Fibroblast of mammary gland (primary cell): ENCODE data around the gene PPFIA2.
A peak's percentile ranks its signal among the peaks of the same experiment; 100 is the strongest.

Experiments used
- DNase-seq: peaks from one replicate; pipeline ENCODE4 v3.0.0-alpha.2; 2010; ENCODE audit warnings: low read depth
- H3K4me3 ChIP-seq: 2 replicates; pipeline ENCODE4 v1.5.1; 2011; ENCODE audit warnings: low read depth, mild to moderate bottlenecking, low read length, moderate library complexity; ENCODE audit not compliant: control insufficient read depth
- TF ChIP-seq, protein P1 (sequence below): conservative IDR thresholded peaks from 2 replicates; pipeline ENCODE4 v1.5.1; 2011; ENCODE audit warnings: low read depth, low read length, inconsistent platforms; ENCODE audit not compliant: control insufficient read depth, insufficient read depth

PPFIA2 gene

GRCh38 chr12:81778719-81779118, 19.6 kb upstream of the PPFIA2 start:
- no peak for DNase-seq
- H3K4me3 ChIP-seq, result no peak overlapping the region

DNA sequence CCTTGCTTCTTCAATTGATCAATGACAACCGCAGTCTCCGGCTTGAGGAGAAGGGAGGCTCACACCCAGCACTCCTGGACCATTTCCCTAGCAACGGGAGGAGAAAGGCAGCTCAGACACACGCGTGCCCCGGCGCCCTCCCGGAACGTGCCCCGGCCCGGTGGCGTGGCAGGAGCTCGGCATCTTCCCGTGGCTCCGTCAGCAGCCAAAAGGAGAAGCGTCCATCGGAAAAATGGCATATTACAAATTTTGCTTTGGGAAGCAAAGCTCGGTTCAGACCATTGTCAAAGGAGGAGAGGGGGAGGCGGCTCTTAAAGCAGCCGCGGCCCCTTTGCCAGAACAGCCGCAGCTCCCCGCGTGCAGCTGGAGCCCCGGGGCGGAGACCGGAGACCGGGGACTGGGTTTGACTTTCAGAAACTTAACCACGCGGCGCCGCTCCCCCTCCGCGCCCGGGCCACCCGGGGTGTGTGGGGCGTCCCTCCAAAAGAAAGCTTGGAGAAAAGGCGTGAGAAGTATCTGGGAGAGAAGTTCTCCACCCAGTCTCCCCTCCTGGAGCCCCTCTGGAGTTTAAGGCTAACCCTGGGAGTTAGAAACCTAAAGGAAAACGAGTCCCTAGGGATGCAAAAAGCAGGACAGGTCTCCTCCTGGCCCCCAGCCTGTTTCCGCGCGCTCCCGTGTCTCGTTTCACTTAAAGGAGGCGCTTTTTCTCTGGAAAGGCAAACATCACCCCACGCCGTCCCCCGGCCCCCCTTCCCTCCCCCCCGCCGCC, 545 bp downstream of the PPFIA2 start:
- H3K4me3 ChIP-seq, result peak overlapping the region; percentile 64
- TF ChIP-seq, protein P1, sequence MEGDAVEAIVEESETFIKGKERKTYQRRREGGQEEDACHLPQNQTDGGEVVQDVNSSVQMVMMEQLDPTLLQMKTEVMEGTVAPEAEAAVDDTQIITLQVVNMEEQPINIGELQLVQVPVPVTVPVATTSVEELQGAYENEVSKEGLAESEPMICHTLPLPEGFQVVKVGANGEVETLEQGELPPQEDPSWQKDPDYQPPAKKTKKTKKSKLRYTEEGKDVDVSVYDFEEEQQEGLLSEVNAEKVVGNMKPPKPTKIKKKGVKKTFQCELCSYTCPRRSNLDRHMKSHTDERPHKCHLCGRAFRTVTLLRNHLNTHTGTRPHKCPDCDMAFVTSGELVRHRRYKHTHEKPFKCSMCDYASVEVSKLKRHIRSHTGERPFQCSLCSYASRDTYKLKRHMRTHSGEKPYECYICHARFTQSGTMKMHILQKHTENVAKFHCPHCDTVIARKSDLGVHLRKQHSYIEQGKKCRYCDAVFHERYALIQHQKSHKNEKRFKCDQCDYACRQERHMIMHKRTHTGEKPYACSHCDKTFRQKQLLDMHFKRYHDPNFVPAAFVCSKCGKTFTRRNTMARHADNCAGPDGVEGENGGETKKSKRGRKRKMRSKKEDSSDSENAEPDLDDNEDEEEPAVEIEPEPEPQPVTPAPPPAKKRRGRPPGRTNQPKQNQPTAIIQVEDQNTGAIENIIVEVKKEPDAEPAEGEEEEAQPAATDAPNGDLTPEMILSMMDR, result no peak
- DNase-seq, result peak; percentile 37

More at GRCh38 chr12:81778719-81779118, 19.6 kb upstream of the PPFIA2 start:
- TF ChIP-seq, protein P1, result no peak

DNA sequence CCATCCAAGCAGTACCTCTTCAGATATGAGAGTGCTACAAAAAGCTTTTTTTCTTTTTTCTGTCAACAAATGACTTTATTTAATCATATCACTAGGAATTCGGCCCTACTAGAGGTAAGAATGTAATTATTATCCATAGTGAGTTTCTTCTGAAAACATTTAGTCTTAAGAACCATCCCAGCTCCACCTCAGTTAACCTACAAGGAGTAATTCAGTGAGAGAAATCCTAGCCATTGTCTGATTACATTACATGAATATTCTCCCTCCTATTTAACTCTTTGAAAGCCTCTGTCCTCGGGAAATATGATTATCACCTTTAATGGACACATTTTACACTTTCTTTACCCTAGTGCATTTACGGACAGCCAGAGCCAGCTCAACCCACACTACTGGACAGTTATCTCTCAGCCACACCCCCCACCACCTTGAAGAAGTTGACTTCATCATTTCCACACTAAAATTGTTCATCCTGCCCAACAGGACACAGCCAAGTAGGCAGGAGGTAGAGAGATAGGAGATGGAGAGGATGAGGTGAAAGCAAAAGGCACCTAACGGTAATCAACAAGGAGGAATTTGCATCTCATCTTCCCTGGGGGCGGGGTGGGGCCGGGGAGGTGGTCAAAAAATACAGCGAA, 1.3 kb downstream of the PPFIA2 start:
- no peak for DNase-seq
- TF ChIP-seq, protein P1, result no peak
- peak overlapping the region; percentile 64 for H3K4me3 ChIP-seq

- TF ChIP-seq, protein P1, result no peak
- DNase-seq, result no peak
- no peak overlapping the region for H3K4me3 ChIP-seq
Observed at GRCh38 chr12:81729781-81730180, 29.4 kb downstream of the PPFIA2 start.

DNA sequence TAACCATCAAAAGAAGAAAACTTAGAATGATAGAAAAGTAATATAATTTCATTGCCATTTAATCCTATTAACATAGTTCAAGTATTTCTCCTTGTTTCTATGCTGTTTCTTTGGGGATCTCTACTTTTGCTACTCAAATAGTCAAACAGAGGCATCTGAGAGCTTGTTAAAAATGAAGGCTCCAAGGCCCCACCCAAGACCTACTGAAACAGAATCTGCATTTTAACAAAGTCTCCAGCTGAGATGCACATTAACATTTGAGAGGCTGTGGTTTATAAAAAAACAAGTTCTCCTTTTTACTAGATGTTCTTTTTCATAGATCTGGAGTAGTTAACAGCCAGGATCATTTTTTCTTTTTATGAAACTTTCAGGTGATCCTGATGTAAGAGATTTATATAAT, 31.8 kb downstream of the PPFIA2 start:
- TF ChIP-seq, protein P1, result no peak
- no peak for DNase-seq
- no peak overlapping the region for H3K4me3 ChIP-seq

GRCh38 chr12:81726634-81727033, 32.5 kb downstream of the PPFIA2 start:
- TF ChIP-seq, protein P1, result no peak
- no peak overlapping the region for H3K4me3 ChIP-seq

More at GRCh38 chr12:81726634-81727033, 32.5 kb downstream of the PPFIA2 start:
- DNase-seq, result no peak
